Coronary artery (tissue), 2 donors: ENCODE data around the gene PREX1.

Source experiments
- DNase-seq: peaks from one replicate; pipeline ENCODE4 v3.0.0-alpha.2; 2017; ENCODE audit warnings: low spot score
- H3K27ac ChIP-seq, 2 donors: fragments of 200-600 bp; sonication (generic); one replicate each; pipeline ENCODE4 v1.5.1; 2016 to 2019
- H3K4me3 ChIP-seq: fragments of 200-600 bp; sonication (generic); 2 replicates; pipeline ENCODE4 v1.5.1; 2016; ENCODE audit warnings: mild to moderate bottlenecking, moderate library complexity
- CTCF ChIP-seq: fragments of 200-600 bp; sonication (generic); IDR thresholded peaks from one replicate; pipeline ENCODE4 v1.5.1; 2019; ENCODE audit warnings: antibody characterized with exemption

Gene PREX1

GRCh38 chr20:48864738-48865318 lies 37.0 kb upstream of the PREX1 start:
- no peak for DNase-seq
- TF ChIP-seq CTCF: no peak
- Histone ChIP-seq H3K27ac (no peak overlapping the region), H3K4me3 (no peak overlapping the region)

GRCh38 chr20:48864254-48864653 lies 36.5 kb upstream of the PREX1 start:
- no peak overlapping the region for H3K27ac ChIP-seq
- TF ChIP-seq CTCF: no peak
- DNase-seq: no peak

GRCh38 chr20:48862279-48862678 lies 34.5 kb upstream of the PREX1 start:
- Histone ChIP-seq H3K4me3 (no peak overlapping the region), H3K27ac (no peak overlapping the region)
- no peak for DNase-seq
- TF ChIP-seq CTCF: no peak

More at GRCh38 chr20:48864254-48864653, 36.5 kb upstream of the PREX1 start:
- H3K4me3 ChIP-seq: no peak overlapping the region

- no peak overlapping the region for H3K27ac ChIP-seq
- DNase-seq: no peak
- no peak overlapping the region for H3K4me3 ChIP-seq
- TF ChIP-seq CTCF: no peak
These were observed 33.6 kb upstream of the PREX1 start for GRCh38 chr20:48861444-48861843.

GRCh38 chr20:48858075-48858790 lies 30.4 kb upstream of the PREX1 start:
- no peak for TF ChIP-seq CTCF
- DNase-seq: no peak
- Histone ChIP-seq H3K27ac (peak overlapping the region in 1 of 2 donors; percentile 37), H3K4me3 (no peak overlapping the region)

- no peak overlapping the region for H3K27ac ChIP-seq
- H3K4me3 ChIP-seq: no peak overlapping the region
- no peak for TF ChIP-seq CTCF
- DNase-seq: no peak
These were observed 28.3 kb upstream of the PREX1 start for GRCh38 chr20:48856130-48856529.

- no peak for DNase-seq
- Histone ChIP-seq H3K27ac (no peak overlapping the region), H3K4me3 (no peak overlapping the region)
- TF ChIP-seq CTCF: no peak
These were observed 27.2 kb upstream of the PREX1 start for GRCh38 chr20:48855046-48855445.
